Stimulated activated CD4-positive, alpha-beta T cell treated with anti-CD3 and anti-CD28 coated beads, TNF-alpha, amount 100 ng/mL, for 24 hours (primary cell): ENCODE results near the gene KRTAP5-8.
"Not testable (repeated sequence)": the region's sequence is repeated elsewhere in the genome, so short reads cannot be mapped to it uniquely, and the experiment has no call there.

ENCODE experiments used
- DNase-seq, 3 experiments: peaks; one replicate each; pipeline ENCODE4 v3.0.0-alpha.2; 2020; ENCODE audit warnings: low read depth in 3 of 3

The KRTAP5-8 gene

DNA sequence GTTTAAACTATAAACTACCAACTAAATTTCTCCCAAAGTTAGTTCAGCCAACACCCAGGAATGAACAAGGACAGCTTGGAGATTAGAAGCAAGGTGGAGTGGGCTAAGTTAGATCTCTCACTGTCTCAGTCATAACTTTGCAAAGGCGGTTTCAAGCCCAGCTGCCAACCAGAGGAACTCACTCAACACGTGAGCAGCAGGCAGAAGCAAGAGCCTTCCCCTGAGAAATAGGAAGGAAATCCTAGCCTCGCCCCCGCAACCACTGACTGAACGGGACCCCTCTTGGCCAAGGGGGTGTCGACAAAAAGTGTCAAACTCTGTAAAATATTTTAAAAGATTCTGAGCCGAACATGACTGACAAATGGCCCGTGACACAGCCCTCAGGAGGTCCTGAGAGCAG is 6.0 kb downstream of the KRTAP5-8 start:
- no peak for DNase-seq

- no peak for DNase-seq
These were observed 6.8 kb downstream of the KRTAP5-8 start for GRCh38 chr11:71544525-71545214.

DNA sequence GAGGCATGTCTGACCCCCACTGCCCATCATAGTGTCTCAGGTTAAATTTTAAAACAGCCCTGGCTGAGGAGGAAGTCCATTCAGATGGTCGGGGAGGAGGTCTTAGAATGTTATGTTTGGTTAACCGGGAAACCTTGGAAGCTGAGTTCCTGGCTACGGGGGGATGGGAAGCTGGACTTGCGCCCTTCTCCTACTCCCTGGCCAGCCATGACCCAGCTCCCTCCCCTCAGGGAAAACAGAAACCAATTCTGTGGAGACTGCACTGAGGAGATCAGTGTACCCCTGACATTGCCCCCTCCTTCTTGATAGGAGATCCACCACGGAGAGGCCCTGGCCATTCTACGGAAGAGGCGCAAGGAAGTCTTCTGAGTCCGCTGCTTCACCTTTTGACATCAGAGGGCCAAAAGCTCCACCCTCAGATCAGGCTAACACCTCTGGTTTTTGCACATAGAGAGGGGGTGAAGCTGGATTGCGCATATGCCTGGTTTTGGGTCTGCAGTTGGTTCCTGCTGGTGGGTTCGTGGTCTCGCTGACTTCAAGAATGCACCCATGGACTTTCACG is 7.7 kb downstream of the KRTAP5-8 start:
- DNase-seq, result no peak

GRCh38 chr11:71548120-71548519 is 10.3 kb downstream of the KRTAP5-8 start, which contains the start of gene KRTAP5-9:
TSS of gene KRTAP5-9 (plus strand) at chr11:71548420. CDS start at chr11:71548658, 238 bp downstream.
- no peak for DNase-seq

DNA sequence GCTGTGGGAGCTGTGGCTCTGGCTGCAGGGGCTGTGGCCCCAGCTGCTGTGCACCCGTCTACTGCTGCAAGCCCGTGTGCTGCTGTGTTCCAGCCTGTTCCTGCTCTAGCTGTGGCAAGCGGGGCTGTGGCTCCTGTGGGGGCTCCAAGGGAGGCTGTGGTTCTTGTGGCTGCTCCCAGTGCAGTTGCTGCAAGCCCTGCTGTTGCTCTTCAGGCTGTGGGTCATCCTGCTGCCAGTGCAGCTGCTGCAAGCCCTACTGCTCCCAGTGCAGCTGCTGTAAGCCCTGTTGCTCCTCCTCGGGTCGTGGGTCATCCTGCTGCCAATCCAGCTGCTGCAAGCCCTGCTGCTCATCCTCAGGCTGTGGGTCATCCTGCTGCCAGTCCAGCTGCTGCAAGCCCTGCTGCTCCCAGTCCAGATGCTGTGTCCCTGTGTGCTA is 10.9 kb downstream of the KRTAP5-8 start:
- no peak for DNase-seq

- DNase-seq, result no peak
These were observed 13.9 kb downstream of the KRTAP5-8 start for GRCh38 chr11:71551711-71552110.

DNA sequence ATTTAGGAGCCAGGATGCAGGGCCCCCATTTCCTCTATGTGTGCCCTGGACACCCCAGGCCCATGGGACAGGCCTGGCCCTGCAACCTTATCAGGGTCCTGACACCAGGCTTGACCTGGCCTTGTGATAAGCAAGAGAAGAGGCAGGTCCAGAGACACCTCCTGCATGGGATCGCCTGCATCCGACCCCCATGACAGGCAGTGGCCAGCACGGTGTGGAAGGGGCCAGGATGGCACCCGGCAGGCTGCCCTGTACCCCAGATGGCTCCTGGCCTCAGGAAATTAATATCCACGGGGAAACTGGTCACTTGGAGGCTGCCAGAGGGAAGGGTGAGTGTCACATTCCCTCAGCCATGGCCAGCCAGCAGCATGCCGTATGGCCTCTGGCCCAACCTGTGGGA is 17.2 kb downstream of the KRTAP5-8 start:
- no peak for DNase-seq

DNA sequence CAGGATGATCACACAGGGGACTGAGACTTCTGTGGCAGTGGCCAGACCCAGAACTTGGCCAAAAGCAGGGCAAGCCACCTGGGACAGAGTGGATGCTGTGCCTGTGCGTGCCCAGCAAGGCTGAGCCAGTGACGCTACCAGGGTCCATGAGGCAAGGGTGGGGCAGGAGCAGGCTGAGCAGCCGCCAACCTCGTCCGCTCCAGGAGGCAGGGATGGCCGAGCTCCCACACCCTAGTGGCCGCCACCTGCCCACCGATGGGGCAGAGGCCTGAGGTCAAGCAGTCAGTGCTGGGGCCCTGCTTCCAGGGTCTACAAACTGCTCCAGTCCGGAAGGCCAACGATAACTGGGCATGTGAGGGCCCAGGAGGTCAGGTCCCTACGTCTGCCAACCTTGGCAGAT is 17.7 kb downstream of the KRTAP5-8 start:
- no peak for DNase-seq

GRCh38 chr11:71556018-71556417 is 18.2 kb downstream of the KRTAP5-8 start:
- no peak for DNase-seq

DNA sequence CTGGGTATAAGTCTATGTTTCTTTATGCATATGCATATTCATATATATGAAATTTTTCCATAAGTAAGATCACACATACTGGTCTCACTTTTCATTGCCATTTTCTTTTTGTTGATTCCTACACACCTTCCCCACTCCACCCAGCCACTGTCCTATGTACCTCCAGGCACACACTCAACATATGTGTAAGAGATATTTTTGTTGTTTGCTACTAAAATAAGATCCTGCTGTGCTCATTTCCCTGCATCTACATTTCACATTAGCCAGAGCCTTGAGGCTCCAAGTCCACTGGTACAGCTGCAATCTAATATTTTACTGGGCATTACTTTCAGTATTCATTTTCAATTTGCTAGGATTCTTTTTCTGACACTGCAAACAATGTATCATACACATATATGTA is 19.4 kb downstream of the KRTAP5-8 start:
- DNase-seq, result no peak

- DNase-seq, result no peak
These were observed 21.2 kb downstream of the KRTAP5-8 start for GRCh38 chr11:71558996-71559395.

GRCh38 chr11:71562120-71562519 is 24.3 kb downstream of the KRTAP5-8 start:
- no peak for DNase-seq

DNA sequence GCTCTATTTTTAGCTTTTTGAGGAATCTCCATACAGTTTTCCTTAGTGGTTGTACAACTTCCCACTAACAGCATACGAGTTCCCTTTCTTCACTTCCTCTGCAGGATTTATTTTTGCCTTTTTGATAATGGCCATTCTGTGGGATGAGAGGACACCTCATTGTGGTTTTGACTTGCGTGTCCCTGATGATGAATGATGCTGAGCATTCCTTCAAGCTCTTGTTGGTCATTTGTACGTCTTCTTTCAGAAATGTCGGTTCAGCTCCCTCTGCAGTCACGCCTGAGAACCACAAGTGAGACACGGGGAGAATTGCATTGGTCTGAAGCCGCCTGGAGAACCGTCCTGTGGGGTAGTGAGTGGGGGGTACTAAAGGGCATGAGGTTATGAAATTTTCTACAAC is 25.6 kb downstream of the KRTAP5-8 start:
- no peak for DNase-seq

DNA sequence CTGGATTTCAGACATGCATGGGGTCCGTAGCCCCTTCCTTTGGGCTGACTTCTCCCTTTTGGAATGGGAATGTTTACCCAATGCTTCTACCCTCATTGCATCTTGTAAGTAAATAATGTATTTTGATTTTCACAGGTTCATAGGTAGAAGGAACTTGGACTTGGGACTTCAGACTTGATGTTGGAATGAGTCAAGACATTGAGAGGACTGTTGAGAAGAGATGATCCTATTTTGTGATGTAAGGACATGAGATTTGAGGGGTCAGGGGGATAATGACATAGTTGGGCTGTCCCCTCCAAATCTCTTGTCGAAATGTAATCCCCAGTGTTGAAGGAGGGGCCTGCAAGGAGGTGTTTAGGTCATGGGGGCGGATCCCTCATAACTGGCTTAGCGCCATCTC is 26.6 kb downstream of the KRTAP5-8 start:
- DNase-seq, result no peak

GRCh38 chr11:71565263-71565662 is 27.4 kb downstream of the KRTAP5-8 start, which contains the start of gene KRTAP5-10:
TSS of gene KRTAP5-10 (plus strand) at chr11:71565563. CDS start at chr11:71565588, 25 bp downstream.
- DNase-seq, result no peak

- DNase-seq, result no peak
These were observed 28.3 kb downstream of the KRTAP5-8 start for GRCh38 chr11:71566081-71566620.

- DNase-seq, result not testable (repeated sequence)
These were observed 29.1 kb downstream of the KRTAP5-8 start for GRCh38 chr11:71566626-71567599.

DNA sequence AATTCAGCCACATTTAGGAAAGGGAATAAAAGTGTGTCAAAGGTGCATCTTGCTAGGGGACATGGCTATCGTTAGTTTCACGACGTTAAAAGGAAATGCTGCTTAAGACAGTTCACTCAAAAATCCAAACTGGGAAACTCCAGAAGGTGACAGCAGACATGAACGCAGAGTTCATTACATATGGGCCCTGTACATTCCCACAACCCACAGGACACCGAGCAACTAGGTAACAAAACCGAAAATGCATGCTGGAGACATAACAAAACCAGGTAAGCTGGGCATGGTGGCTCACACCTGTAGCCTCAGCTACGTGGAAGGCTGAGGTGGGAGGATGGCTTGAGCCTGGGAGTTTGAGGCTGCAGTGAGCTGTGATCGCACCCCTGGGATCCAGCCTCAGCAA is 29.8 kb downstream of the KRTAP5-8 start:
- DNase-seq, result not testable (repeated sequence)

GRCh38 chr11:71568704-71569349 is 31.0 kb downstream of the KRTAP5-8 start:
- DNase-seq, result no peak

GRCh38 chr11:71571101-71571850 is 33.5 kb downstream of the KRTAP5-8 start:
- DNase-seq, result not testable (repeated sequence)

DNA sequence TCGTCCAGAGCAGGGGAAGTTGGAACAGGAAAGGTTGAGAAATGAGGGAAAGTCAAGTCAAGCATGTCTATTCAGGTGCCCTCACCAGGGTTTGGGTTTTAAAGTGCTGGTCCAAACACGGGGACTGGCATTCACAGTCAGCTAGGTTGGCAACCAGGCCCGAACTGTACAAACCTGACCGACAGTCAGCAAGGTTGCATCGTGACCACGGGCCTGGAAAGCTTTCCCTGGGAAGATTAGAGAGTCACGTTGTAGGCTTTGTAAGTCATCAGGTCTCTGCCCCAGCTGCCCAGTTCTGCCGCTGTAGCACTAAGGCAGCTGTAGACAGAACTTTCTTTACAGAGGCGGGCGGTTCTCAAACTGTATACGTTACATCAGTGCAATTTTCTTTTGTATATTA is 35.0 kb downstream of the KRTAP5-8 start:
- no peak for DNase-seq
